Mammary epithelial cell (primary cell): ENCODE data around the gene FRAS1.

Experiments
- EZH2 ChIP-seq: IDR thresholded peaks from 2 replicates; pipeline ENCODE4 v1.6.1; 2012; ENCODE audit warnings: low read length, inconsistent platforms, borderline replicate concordance
- TF ChIP-seq, protein P1 (sequence below), 2 donors: IDR thresholded peaks in 1 of 2; conservative IDR thresholded peaks in 1 of 2; 2 replicates each; pipeline ENCODE4 v1.5.1; 2011 to 2012; ENCODE audit warnings: inconsistent platforms in 2 of 2, low read length in 2 of 2, mild to moderate bottlenecking in 2 of 2, control low read depth in 1 of 2, low read depth in 1 of 2; ENCODE audit not compliant: insufficient read depth in 1 of 2; ENCODE audit errors: extremely low read depth in 1 of 2

DNA sequence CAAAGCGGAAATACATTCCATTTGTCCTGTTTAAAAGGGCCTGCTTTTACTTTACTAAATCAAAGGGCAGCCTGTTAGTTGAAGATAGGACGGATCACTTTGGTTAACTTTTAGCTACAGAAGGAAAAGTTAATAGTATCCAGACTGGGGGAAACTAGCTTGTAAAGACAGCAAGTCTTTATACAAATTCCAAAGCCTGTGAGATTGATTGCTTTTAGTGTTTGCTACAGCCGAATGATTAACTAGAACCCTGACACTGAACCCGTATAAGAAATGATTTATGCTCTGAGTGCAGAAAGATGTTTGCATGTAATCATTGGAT, 93.4 kb downstream of the FRAS1 start:
- TF ChIP-seq, protein P1, sequence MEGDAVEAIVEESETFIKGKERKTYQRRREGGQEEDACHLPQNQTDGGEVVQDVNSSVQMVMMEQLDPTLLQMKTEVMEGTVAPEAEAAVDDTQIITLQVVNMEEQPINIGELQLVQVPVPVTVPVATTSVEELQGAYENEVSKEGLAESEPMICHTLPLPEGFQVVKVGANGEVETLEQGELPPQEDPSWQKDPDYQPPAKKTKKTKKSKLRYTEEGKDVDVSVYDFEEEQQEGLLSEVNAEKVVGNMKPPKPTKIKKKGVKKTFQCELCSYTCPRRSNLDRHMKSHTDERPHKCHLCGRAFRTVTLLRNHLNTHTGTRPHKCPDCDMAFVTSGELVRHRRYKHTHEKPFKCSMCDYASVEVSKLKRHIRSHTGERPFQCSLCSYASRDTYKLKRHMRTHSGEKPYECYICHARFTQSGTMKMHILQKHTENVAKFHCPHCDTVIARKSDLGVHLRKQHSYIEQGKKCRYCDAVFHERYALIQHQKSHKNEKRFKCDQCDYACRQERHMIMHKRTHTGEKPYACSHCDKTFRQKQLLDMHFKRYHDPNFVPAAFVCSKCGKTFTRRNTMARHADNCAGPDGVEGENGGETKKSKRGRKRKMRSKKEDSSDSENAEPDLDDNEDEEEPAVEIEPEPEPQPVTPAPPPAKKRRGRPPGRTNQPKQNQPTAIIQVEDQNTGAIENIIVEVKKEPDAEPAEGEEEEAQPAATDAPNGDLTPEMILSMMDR (conservative IDR thresholded peaks at IDR 0.05 in 1 of 2, IDR thresholded peaks at IDR 0.05 in 1 of 2; ENCODE audit: extremely low read depth in 1 of 2, insufficient read depth in 1 of 2, low read depth in 1 of 2, low read length in 2 of 2), result no peak
- no peak for TF ChIP-seq EZH2
